AG09309 (cell line): ENCODE results near the gene KHK.

ENCODE experiments used
- DNase-seq: peaks from one replicate; pipeline ENCODE4 v3.0.0-alpha.2; 2010; ENCODE audit warnings: low read depth
- H3K4me3 ChIP-seq: 2 replicates; pipeline ENCODE4 v1.5.1; 2011; ENCODE audit warnings: mild to moderate bottlenecking, low read depth, low read length, moderate library complexity; ENCODE audit not compliant: control insufficient read depth
- CTCF ChIP-seq: IDR thresholded peaks from 2 replicates; pipeline ENCODE4 v1.5.1; 2011; ENCODE audit warnings: mild to moderate bottlenecking, low read depth, low read length, inconsistent platforms; ENCODE audit not compliant: insufficient read depth, control insufficient read depth; ENCODE audit errors: missing control alignments

KHK gene

GRCh38 chr2:27041752-27042151 lies 44.8 kb upstream of the KHK start:
- no peak for DNase-seq
- TF ChIP-seq CTCF: no peak
- H3K4me3 ChIP-seq: no peak overlapping the region

- TF ChIP-seq CTCF: no peak
- DNase-seq: no peak
- no peak overlapping the region for H3K4me3 ChIP-seq
Observed at GRCh38 chr2:27042159-27042661, 44.4 kb upstream of the KHK start.

GRCh38 chr2:27042985-27043634 lies 43.5 kb upstream of the KHK start:
- no peak for TF ChIP-seq CTCF
- no peak overlapping the region for H3K4me3 ChIP-seq
- DNase-seq: peak; percentile 44

- no peak for TF ChIP-seq CTCF
- H3K4me3 ChIP-seq: peak overlapping the region; percentile 48
- no peak for DNase-seq
Observed at GRCh38 chr2:27049422-27050280, 36.9 kb upstream of the KHK start.

- peak overlapping the region; percentile 48 for H3K4me3 ChIP-seq
- peak; percentile 92 for DNase-seq
- TF ChIP-seq CTCF: peak; percentile 48
Observed at GRCh38 chr2:27050281-27050995, 36.1 kb upstream of the KHK start.
